Measurements from ENCODE around the gene LCN15. TPM values are rescaled to one million over a fixed set of nuclear protein-coding genes. Genes with fewer than 3 reads are reported as not detected.
"Not testable (repeated sequence)": the region's sequence is repeated elsewhere in the genome, so short reads cannot be mapped to it uniquely, and the experiment has no call there.

Gene LCN15
- total RNA-seq, 2 donors from 2014 or later: not detected

DNA sequence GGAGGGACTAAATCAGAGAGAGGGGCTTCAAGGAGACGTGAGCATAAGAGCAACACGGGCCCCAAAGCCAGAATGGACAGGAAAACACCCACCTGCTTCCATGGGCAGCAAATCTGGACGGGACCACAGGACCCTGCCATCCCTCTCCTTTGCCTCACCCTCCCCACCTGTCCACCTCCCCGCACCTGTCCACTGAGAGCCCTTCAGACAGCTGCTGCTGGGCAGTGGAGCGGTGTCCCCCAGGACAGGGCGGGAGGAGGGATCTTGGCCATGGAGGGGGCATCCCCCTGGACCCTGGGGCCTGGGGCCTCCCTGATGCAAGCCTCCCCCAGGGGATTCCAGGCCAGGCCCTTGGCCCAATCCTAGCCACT, 34.4 kb upstream of the LCN15 start:
- Histone ChIP-seq H3K36me3 (no peaks in the 10 kb centered on the region), H3K9me3 (no peaks in the 10 kb centered on the region), H3K27ac (no peak overlapping the region), H3K4me1 (ENCODE audit: control insufficient read depth in 1 of 2, low read depth in 2 of 2) (peaks cover 14 to 15% of the 10 kb centered on the region in 2 donors), H3K27me3 (replicated peaks; ENCODE audit: insufficient read depth) (peaks cover 7% of the 10 kb centered on the region), H3K4me3 (no peak overlapping the region)
- ATAC-seq (ENCODE audit: insufficient number of reproducible peaks, low FRiP score, low read depth) (no peak), DNase-seq (ENCODE audit: low spot score) (no peak)
- TF ChIP-seq, protein P1, sequence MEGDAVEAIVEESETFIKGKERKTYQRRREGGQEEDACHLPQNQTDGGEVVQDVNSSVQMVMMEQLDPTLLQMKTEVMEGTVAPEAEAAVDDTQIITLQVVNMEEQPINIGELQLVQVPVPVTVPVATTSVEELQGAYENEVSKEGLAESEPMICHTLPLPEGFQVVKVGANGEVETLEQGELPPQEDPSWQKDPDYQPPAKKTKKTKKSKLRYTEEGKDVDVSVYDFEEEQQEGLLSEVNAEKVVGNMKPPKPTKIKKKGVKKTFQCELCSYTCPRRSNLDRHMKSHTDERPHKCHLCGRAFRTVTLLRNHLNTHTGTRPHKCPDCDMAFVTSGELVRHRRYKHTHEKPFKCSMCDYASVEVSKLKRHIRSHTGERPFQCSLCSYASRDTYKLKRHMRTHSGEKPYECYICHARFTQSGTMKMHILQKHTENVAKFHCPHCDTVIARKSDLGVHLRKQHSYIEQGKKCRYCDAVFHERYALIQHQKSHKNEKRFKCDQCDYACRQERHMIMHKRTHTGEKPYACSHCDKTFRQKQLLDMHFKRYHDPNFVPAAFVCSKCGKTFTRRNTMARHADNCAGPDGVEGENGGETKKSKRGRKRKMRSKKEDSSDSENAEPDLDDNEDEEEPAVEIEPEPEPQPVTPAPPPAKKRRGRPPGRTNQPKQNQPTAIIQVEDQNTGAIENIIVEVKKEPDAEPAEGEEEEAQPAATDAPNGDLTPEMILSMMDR (IDR thresholded peaks at IDR 0.05): no peak

DNA sequence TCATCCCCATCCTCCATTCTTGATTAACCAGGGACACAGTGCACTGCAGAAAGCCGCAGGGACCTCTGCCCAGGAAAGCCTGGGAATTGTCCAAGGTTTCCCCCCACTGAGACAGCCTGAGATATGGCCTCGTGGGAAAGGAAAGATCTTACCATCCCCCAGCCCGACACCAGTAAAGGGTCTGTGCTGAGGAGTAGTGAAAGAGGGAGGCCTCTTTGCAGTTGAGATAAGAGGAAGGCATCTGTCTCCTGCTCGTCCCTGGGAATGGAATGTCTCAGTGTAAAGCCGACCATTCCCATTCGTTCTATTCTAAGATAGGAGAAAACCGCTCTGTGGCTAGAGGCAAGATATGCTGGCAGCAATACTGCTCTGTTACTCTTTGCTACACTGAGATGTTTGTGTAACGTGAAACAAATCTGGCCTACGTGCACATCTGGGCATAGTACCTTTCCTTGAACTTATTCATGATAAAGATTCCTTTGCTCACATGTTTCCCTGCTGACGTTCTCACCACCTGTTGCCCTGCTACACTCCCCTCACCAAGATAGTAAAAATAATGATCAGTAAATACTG, 32.5 kb upstream of the LCN15 start:
- not testable (repeated sequence) for H3K27me3 ChIP-seq (replicated peaks; ENCODE audit: insufficient read depth); DNase-seq (ENCODE audit: low spot score); H3K27ac ChIP-seq; H3K9me3 ChIP-seq; ATAC-seq (ENCODE audit: insufficient number of reproducible peaks, low FRiP score, low read depth); H3K36me3 ChIP-seq; H3K4me3 ChIP-seq
- H3K4me1 ChIP-seq (ENCODE audit: control insufficient read depth in 1 of 2, low read depth in 2 of 2): peaks cover 14 to 22% of the 10 kb centered on the region in 2 donors

DNA sequence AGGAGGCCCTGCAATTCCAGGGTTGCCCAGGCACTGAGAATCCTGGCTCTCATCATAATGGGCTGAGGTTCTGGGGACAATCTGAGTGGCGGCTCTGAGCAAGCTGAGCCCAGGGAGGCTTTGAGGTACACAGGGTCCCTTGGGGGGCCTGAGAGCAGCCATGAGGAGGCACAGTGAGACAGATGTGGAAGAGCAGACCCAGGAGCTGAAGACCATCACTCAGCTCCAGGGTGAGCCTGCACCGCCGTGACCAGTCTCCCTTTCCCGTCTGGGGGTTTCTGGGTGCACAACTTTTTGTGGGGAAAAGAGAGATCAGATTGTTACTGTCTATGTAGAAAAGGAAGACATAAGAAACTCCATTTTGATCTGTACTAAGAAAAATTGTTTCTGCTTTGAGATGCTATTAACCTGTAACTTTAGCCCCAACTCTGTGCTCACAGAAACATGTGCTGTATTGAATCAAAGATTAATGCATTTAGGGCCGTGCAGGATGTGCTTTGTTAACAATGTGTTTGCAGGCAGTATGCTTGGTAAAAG, 32.0 kb upstream of the LCN15 start, which contains the start of gene CCDC183:
CCDC183 (plus strand) TSS at position 101 of the 537 bp plus-strand sequence; CDS start at position 161, 60 bp downstream.
- no peak within 1 kb of the TSS for H3K27ac ChIP-seq
- TF ChIP-seq, protein P1 (IDR thresholded peaks at IDR 0.05): no peak
- peaks cover 16 to 25% of the 10 kb centered on the region in 2 donors for H3K4me1 ChIP-seq (ENCODE audit: control insufficient read depth in 1 of 2, low read depth in 2 of 2)
- peaks cover 7% of the 10 kb centered on the region for H3K27me3 ChIP-seq (replicated peaks; ENCODE audit: insufficient read depth)
- H3K36me3 ChIP-seq: no peaks in the 10 kb centered on the region
- DNase-seq (ENCODE audit: low spot score) (no peak), ATAC-seq (ENCODE audit: insufficient number of reproducible peaks, low FRiP score, low read depth) (no peak)
- H3K9me3 ChIP-seq: no peaks in the 10 kb centered on the region
- H3K4me3 ChIP-seq: no peak within 1 kb of the TSS

DNA sequence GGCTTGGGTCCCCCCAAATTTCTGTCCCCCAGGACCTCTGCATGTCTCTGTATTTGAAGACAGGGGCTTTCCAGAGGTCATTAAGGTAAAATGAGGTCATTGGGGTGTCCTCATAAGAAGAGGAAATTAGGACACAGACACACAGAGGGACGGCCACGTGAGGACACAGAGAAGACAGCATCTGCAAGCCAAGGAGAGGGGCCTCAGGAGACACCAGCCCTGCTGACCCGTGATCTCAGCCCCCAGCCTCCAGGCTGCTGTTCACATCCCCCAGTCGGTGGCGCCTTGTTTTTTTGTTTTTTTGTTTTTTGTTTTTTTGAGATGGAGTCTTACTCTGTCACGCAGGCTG, 30.7 kb upstream of the LCN15 start:
- ATAC-seq (ENCODE audit: insufficient number of reproducible peaks, low FRiP score, low read depth) (no peak), DNase-seq (ENCODE audit: low spot score) (no peak)
- Histone ChIP-seq H3K9me3 (no peaks in the 10 kb centered on the region), H3K27ac (no peak overlapping the region), H3K4me1 (ENCODE audit: control insufficient read depth in 1 of 2, low read depth in 2 of 2) (peaks cover 8 to 21% of the 10 kb centered on the region in 2 donors), H3K36me3 (no peaks in the 10 kb centered on the region), H3K4me3 (no peak overlapping the region), H3K27me3 (replicated peaks; ENCODE audit: insufficient read depth) (no peaks in the 10 kb centered on the region)
- TF ChIP-seq, protein P1 (IDR thresholded peaks at IDR 0.05): no peak

- TF ChIP-seq, protein P1 (IDR thresholded peaks at IDR 0.05): no peak
- no peak for DNase-seq (ENCODE audit: low spot score)
- H3K27ac ChIP-seq: no peak overlapping the region
Measured at GRCh38 chr9:136794281-136794999, 30.1 kb upstream of the LCN15 start.

More at GRCh38 chr9:136794281-136794999, 30.1 kb upstream of the LCN15 start:
- H3K4me1 ChIP-seq (ENCODE audit: control insufficient read depth in 1 of 2, low read depth in 2 of 2): peaks cover 4 to 16% of the 10 kb centered on the region in 2 donors
- no peak overlapping the region for H3K4me3 ChIP-seq
- no peaks in the 10 kb centered on the region for H3K27me3 ChIP-seq (replicated peaks; ENCODE audit: insufficient read depth)
- no peaks in the 10 kb centered on the region for H3K9me3 ChIP-seq
- ATAC-seq (ENCODE audit: insufficient number of reproducible peaks, low FRiP score, low read depth): no peak
- H3K36me3 ChIP-seq: no peaks in the 10 kb centered on the region

All from thoracic aorta (tissue), 2 donors.